C4-2B (cell line): ENCODE data around the gene LBHD2.

Experiments used
- CTCF ChIP-seq: fragments of 450-650 bp; conservative IDR thresholded peaks from 2 replicates; pipeline ENCODE4 v1.5.1; 2017; ENCODE audit warnings: mild to moderate bottlenecking
- ZFX ChIP-seq: fragments of 450-650 bp; IDR thresholded peaks from 2 replicates; pipeline ENCODE4 v1.6.1; 2017

- TF ChIP-seq CTCF (no peak), ZFX (no peak)
These were observed 29.3 kb downstream of the LBHD2 start for GRCh38 chr14:103113303-103113702.
